ENCODE data around the gene MADCAM1. TPM values are rescaled to one million over a fixed set of nuclear protein-coding genes. Genes with fewer than 3 reads are reported as not detected.
A peak's percentile ranks its signal among the peaks of the same experiment; 100 is the strongest.
"Not testable (repeated sequence)": the region's sequence is repeated elsewhere in the genome, so short reads cannot be mapped to it uniquely, and the experiment has no call there.

The MADCAM1 gene
- total RNA-seq (2014; rRNA removed; shearing (Covaris generic); ENCODE audit: low replicate concordance) = not detected in 2 replicates

DNA sequence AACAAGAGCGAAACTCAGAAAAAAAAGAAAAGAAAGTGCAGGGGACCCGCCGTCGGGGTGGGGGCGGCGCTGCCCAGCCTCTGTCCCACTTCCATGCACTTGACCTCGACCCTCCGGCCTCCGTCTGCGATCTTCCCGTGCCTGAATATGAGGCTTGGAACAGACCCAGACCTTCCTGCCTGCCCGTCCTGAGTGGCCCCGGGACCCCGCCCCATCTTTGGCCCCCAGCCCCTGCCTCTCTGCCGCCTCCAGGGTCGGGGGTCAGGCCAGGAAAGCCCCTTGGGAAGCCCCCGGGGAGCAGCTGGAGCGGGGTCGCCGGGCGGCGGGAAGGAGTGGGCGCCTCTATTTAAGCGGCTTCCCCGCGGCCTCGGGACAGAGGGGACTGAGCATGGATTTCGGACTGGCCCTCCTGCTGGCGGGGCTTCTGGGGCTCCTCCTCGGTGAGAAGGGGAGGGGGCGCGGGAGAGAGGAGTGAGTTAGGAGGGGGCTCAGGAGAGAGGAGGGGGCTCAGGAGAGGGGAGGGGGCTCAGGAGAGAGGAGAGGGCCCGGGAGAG lies at the start of gene MADCAM1:
Gene MADCAM1, plus strand, starts transcription at position 375 of the 554 bp plus-strand sequence. Its CDS starts 14 bp downstream, at position 389.
- in situ Hi-C loops (cut with HindIII; ENCODE audit: low pct_unique_long_range_greater_than_20kb, low sequenced_read_pairs) = no loop called here
- no peak for DNase-seq (ENCODE audit: low read depth)

- no peak for DNase-seq (ENCODE audit: low read depth)
- in situ Hi-C loops (cut with HindIII; ENCODE audit: low pct_unique_long_range_greater_than_20kb, low sequenced_read_pairs) = no loop called here
Measured at GRCh38 chr19:447064-447426, 49.2 kb upstream of the MADCAM1 start.

DNA sequence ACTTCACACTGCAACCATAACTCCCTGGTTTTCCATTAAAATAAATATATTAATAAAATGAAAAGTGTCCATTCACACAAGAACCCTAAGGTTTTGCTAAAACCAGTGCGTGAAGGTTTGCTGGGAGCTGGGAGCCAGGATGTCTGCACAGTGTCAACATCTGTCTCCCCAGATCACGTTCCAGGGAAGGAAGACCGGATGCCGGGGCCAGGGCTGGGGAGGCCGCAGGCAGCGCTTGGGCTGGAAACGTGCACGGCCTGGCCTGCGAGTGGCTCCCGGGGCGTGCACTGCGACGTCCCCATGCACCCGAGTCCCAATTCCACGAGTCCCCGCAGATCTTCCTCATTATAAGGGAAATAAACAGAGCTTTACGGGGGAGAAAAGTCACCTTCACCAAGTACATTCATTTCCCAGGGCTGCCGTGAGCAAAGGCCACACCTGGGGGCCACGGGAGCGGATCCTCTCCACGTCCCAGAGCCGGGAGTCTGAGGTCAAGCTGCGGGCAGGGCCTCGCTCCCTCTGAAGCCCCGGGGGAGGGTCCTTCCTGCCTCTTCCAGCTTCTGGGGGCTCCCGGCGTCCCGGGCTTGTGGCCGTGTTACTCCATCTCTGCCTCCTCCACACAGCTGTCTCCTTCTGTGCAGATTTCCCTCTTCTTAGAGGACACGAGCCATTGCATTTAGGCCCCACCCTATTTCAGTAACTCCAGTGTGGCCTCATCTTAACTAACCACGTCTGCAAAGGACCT lies 48.3 kb upstream of the MADCAM1 start:
- in situ Hi-C loops (cut with HindIII; ENCODE audit: low pct_unique_long_range_greater_than_20kb, low sequenced_read_pairs) = no loop called here
- no peak for DNase-seq (ENCODE audit: low read depth)

DNA sequence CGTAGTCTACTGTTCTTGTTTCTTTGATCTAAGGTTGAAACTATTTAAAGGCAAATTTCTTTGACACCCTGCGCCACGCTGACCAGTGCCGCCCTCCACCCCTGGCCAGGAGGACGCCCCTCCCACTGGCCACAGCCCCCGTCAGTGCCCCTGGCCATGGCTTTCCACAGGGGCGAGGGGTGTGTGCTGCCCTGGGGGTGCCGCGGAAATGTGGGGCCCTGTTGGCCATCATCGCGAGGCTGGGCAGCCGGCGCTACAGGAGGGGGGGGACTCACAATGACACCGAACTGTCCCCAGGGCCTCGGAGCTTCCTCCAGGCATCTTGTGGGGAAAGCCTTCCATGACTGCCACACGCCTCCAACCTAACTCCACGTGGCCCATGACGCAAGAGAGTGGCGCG lies 46.4 kb upstream of the MADCAM1 start:
- no peak for DNase-seq (ENCODE audit: low read depth)
- in situ Hi-C loops (cut with HindIII; ENCODE audit: low pct_unique_long_range_greater_than_20kb, low sequenced_read_pairs) = no loop called here

- DNase-seq (ENCODE audit: low read depth); in situ Hi-C loops (cut with HindIII; ENCODE audit: low pct_unique_long_range_greater_than_20kb, low sequenced_read_pairs): not testable (repeated sequence)
Measured at GRCh38 chr19:450912-451481, 45.3 kb upstream of the MADCAM1 start.

GRCh38 chr19:452829-453228 lies 43.5 kb upstream of the MADCAM1 start:
- in situ Hi-C loops (cut with HindIII; ENCODE audit: low pct_unique_long_range_greater_than_20kb, low sequenced_read_pairs) = no loop called here

GRCh38 chr19:453606-454005 lies 42.7 kb upstream of the MADCAM1 start:
- DNase-seq (ENCODE audit: low read depth) = no peak
- in situ Hi-C loops (cut with HindIII; ENCODE audit: low pct_unique_long_range_greater_than_20kb, low sequenced_read_pairs) = no loop called here

More at GRCh38 chr19:452829-453228, 43.5 kb upstream of the MADCAM1 start:
- DNase-seq (ENCODE audit: low read depth) = no peak

DNA sequence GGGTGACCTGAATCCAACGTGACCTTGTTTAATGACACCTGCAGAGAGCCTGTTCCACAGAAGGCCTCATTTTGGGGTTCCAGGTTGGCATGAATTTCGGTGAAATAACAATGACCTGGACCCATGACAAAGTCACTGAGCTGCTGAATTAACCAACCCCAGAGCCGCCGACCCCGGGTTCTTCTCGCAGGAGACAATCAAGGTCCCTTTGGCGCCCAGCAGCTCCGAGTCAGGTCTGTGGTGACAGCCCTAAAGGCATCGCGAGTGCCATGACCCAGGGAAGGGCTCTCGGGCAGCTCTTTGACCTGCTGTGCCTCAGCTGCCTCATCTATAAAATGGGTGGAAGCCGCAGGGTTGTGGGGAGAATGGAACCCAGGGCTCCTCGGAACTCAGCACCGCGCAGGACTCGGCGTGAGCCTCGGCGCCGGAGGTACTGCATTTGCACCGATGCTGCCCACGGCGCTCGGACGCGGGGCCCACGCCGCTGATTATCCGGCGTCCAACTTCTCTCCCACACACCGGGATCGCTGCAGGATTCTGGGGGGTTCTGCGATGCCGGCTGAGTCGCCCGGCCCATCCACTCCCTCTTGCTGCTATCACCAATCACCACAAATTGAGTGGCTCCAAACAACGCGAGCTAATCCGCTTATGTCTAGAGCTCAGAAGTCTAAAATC lies 41.1 kb upstream of the MADCAM1 start:
- in situ Hi-C loops (cut with HindIII; ENCODE audit: low pct_unique_long_range_greater_than_20kb, low sequenced_read_pairs) = no loop called here
- no peak for DNase-seq (ENCODE audit: low read depth)

DNA sequence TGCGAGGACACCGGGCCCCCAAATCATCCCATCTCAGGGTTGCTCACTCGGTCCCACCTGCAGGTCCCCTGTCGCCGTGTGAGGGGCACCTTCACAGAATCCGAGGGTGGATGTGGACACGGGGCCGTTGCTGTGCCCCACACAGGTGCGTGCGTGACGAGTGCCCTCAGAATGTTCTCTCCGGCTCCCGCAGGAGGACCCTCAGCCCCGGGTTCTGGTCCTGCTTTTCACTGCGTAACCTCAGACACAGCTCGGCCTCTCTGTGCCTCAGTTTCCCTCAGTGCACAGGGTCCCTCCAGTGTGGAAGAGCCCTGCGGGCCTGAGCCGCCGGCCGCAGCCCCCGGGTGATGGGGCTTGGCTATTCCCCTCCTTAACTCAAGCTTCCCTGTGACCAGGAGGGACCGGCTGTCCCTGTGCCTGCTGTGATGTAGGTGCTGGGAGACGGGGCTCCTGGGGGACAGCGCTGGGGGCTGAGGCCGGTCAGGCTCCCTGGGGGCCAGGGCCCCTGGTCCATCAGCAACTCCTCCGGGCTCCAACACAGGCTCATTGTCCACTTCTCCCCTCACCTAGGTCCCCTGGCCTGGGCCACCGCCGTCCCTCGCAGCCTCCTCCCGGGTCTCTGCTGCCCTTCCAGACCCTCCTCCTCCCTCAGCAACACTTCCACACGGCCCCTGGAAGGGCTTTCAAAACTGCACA lies 40.3 kb upstream of the MADCAM1 start:
- DNase-seq (ENCODE audit: low read depth) = no peak
- in situ Hi-C loops (cut with HindIII; ENCODE audit: low pct_unique_long_range_greater_than_20kb, low sequenced_read_pairs) = no loop called here

- in situ Hi-C loops (cut with HindIII; ENCODE audit: low pct_unique_long_range_greater_than_20kb, low sequenced_read_pairs) = no loop called here
- DNase-seq (ENCODE audit: low read depth) = no peak
Measured at GRCh38 chr19:456547-457110, 39.7 kb upstream of the MADCAM1 start.

DNA sequence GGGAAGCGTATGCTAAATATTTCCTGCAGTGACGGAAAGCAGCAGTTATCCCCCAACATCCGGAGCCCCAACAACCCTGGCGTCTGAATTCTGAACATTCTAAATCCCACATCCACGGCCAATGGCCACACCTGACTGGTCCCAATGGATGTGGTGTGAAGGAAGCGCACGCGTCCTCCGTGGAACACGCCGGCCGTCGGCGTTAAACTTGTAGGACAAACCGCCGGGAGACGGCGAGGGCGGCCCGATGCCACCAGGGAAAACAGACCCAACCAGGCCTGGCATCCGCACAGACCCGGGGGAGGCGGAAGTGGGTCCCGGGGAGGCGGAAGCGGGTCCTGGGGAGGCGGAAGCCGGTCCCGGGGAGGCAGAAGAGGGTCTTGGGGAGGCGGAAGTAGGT lies 38.6 kb upstream of the MADCAM1 start:
- no peak for DNase-seq (ENCODE audit: low read depth)
- in situ Hi-C loops (cut with HindIII; ENCODE audit: low pct_unique_long_range_greater_than_20kb, low sequenced_read_pairs) = no loop called here

DNA sequence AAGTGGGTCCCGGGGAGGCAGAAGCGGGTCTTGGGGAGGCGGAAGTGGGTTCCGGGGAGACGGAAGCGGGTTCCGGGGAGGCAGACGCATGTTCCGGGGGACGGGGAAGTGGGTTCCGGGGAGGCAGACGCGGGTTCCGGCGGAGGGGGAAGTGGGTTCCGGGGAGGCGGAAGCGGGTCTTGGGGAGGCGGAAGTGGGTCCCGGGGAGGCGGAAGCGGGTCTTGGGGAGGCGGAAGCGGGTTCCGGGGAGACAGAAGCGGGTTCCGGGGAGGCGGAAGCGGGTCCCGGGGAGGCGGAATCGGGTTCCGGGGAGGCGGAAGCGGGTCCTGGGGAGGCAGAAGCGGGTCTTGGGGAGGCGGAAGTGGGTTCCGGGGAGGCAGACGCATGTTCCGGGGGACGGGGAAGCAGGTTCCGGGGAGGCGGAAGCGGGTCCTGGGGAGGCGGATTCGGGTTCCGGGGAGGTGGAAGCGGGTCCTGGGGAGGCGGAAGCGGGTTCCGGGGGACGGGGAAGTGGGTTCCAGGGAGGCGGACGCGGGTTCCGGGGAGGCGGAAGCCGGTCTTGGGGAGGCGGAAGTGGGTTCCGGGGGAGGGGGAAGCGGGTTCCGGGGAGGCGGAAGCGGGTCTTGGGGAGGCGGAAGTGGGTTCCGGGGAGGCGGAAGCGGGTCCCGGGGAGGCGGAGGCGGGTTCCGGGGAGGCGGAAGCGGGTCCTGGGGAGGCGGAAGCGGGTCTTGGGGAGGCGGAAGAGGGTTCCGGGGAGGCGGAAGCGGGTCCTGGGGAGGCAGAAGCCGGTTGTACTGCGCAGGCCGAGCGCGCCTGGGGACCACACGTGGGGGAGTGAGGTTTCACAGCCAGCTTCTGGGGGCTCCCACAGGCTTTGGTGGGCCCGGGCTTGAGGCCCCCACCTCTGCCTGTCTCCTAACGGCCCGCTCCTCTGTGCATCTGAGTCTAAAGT lies 37.9 kb upstream of the MADCAM1 start:
- DNase-seq (ENCODE audit: low read depth) = no peak
- in situ Hi-C loops (cut with HindIII; ENCODE audit: low pct_unique_long_range_greater_than_20kb, low sequenced_read_pairs) = no loop called here

- DNase-seq (ENCODE audit: low read depth) = peak; percentile 55
- in situ Hi-C loops (cut with HindIII; ENCODE audit: low pct_unique_long_range_greater_than_20kb, low sequenced_read_pairs) = no loop called here
Measured at GRCh38 chr19:459724-460511, 36.4 kb upstream of the MADCAM1 start.

- in situ Hi-C loops (cut with HindIII; ENCODE audit: low pct_unique_long_range_greater_than_20kb, low sequenced_read_pairs) = no loop called here
- no peak for DNase-seq (ENCODE audit: low read depth)
Measured at GRCh38 chr19:460877-461720, 35.2 kb upstream of the MADCAM1 start, which contains the start of gene SHC2. TSS of gene SHC2 (minus strand) at chr19:461033. CDS start at chr19:460996, 37 bp downstream.

GRCh38 chr19:461721-462551 lies 34.4 kb upstream of the MADCAM1 start:
- no peak for DNase-seq (ENCODE audit: low read depth)
- in situ Hi-C loops (cut with HindIII; ENCODE audit: low pct_unique_long_range_greater_than_20kb, low sequenced_read_pairs) = no loop called here
